ENCODE data around the gene JAK2.

DNA sequence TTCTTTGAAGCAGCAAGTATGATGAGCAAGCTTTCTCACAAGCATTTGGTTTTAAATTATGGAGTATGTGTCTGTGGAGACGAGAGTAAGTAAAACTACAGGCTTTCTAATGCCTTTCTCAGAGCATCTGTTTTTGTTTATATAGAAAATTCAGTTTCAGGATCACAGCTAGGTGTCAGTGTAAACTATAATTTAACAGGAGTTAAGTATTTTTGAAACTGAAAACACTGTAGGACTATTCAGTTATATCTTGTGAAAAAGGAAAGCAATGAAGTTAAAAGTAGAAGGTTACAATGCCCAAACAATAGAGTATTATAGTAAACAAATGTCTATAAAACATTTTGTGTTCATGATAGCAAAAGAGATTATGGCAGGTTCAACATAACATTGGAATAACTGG lies 88.6 kb downstream of the JAK2 start:
- no peak for TF ChIP-seq CTCF (IDR thresholded peaks at IDR 0.05)
- no peak for TF ChIP-seq POLR2A (IDR thresholded peaks at IDR 0.05)

Measured in body of pancreas (tissue), 4 donors.